KMS-11 (cell line): ENCODE measurements around the gene GRB7.

Experiments
- H2AFZ ChIP-seq: fragments of 200-600 bp; sonication (generic); 2 replicates; pipeline ENCODE4 v1.6.1; 2016; ENCODE audit warnings: antibody characterized with exemption, mixed run types, low read depth
- H3K27ac ChIP-seq: fragments of 200-600 bp; sonication (generic); 2 replicates; pipeline ENCODE4 v1.6.1; 2016; ENCODE audit warnings: mild to moderate bottlenecking, mixed run types
- H3K27me3 ChIP-seq: fragments of 200-600 bp; sonication (generic); 2 replicates; pipeline ENCODE4 v1.6.1; 2017; ENCODE audit warnings: mild to moderate bottlenecking, low read depth, mixed run types, moderate library complexity; ENCODE audit not compliant: insufficient read depth
- H3K36me3 ChIP-seq: fragments of 200-600 bp; sonication (generic); 2 replicates; pipeline ENCODE4 v1.6.1; 2017; ENCODE audit warnings: mild to moderate bottlenecking, mixed run types; ENCODE audit not compliant: insufficient read depth
- H3K4me1 ChIP-seq: fragments of 200-600 bp; sonication (generic); 2 replicates; pipeline ENCODE4 v1.6.1; 2016; ENCODE audit warnings: mild to moderate bottlenecking, low read depth, mixed run types; ENCODE audit not compliant: poor library complexity, severe bottlenecking
- H3K4me2 ChIP-seq: fragments of 200-600 bp; sonication (generic); 2 replicates; pipeline ENCODE4 v1.7.0; 2016; ENCODE audit warnings: mild to moderate bottlenecking, mixed run types
- H3K4me3 ChIP-seq: fragments of 200-600 bp; sonication (generic); IDR thresholded peaks from 2 replicates; pipeline ENCODE4 v1.6.1; 2017; ENCODE audit warnings: low read depth, low read length, mixed read lengths; ENCODE audit not compliant: insufficient read depth
- H3K79me2 ChIP-seq: fragments of 200-600 bp; sonication (generic); 2 replicates; pipeline ENCODE4 v1.6.1; 2016; ENCODE audit warnings: low read depth, mixed run types; ENCODE audit not compliant: insufficient read depth
- H3K9ac ChIP-seq: fragments of 200-600 bp; sonication (generic); 2 replicates; pipeline ENCODE4 v1.6.1; 2016; ENCODE audit warnings: mild to moderate bottlenecking, mixed run types
- H4K20me1 ChIP-seq: fragments of 200-600 bp; sonication (generic); 2 replicates; pipeline ENCODE4 v1.6.1; 2016; ENCODE audit warnings: mild to moderate bottlenecking, mixed run types; ENCODE audit not compliant: insufficient read depth
- TF ChIP-seq, protein P1 (sequence below): fragments of 200-600 bp; sonication (generic); conservative IDR thresholded peaks from 2 replicates; pipeline ENCODE4 v1.6.1; 2017; ENCODE audit warnings: low read depth, mild to moderate bottlenecking, antibody characterized with exemption, low read length, moderate library complexity, mixed read lengths

GRB7 gene

DNA sequence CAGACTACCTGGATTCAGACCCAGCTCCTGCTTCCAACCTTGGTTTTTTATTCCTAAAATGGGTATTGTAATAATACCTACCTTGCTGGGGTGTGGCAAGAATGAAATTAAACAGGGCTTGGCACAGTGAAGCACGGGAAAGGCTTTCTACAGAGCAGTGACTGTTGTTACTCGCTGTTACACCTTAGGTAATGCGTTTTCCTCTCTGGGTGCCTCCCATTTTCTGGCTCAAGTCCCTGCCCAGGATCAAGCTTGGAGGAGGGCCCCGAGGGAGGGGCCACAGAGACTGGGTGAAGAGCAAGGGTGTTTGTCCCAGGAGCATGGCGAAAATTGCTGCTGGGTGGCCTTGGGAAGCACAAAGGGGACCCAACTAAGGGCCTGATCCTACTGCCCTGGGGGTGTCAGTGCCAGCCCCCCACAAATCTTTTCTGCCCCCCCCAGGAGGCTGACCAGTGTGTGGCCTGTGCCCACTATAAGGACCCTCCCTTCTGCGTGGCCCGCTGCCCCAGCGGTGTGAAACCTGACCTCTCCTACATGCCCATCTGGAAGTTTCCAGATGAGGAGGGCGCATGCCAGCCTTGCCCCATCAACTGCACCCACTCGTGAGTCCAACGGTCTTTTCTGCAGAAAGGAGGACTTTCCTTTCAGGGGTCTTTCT, 20.7 kb upstream of the GRB7 start:
- H3K36me3 ChIP-seq: no peaks in the 10 kb centered on the region
- no peak overlapping the region for H3K27ac ChIP-seq
- no peak overlapping the region for H3K4me3 ChIP-seq
- H3K4me2 ChIP-seq: no peak overlapping the region
- TF ChIP-seq, protein P1, sequence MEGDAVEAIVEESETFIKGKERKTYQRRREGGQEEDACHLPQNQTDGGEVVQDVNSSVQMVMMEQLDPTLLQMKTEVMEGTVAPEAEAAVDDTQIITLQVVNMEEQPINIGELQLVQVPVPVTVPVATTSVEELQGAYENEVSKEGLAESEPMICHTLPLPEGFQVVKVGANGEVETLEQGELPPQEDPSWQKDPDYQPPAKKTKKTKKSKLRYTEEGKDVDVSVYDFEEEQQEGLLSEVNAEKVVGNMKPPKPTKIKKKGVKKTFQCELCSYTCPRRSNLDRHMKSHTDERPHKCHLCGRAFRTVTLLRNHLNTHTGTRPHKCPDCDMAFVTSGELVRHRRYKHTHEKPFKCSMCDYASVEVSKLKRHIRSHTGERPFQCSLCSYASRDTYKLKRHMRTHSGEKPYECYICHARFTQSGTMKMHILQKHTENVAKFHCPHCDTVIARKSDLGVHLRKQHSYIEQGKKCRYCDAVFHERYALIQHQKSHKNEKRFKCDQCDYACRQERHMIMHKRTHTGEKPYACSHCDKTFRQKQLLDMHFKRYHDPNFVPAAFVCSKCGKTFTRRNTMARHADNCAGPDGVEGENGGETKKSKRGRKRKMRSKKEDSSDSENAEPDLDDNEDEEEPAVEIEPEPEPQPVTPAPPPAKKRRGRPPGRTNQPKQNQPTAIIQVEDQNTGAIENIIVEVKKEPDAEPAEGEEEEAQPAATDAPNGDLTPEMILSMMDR: no peak
- no peak overlapping the region for H2AFZ ChIP-seq
- H3K4me1 ChIP-seq: no peaks in the 10 kb centered on the region
- no peaks in the 10 kb centered on the region for H4K20me1 ChIP-seq
- no peak overlapping the region for H3K9ac ChIP-seq
- no peaks in the 10 kb centered on the region for H3K79me2 ChIP-seq
- H3K27me3 ChIP-seq: no peaks in the 10 kb centered on the region

DNA sequence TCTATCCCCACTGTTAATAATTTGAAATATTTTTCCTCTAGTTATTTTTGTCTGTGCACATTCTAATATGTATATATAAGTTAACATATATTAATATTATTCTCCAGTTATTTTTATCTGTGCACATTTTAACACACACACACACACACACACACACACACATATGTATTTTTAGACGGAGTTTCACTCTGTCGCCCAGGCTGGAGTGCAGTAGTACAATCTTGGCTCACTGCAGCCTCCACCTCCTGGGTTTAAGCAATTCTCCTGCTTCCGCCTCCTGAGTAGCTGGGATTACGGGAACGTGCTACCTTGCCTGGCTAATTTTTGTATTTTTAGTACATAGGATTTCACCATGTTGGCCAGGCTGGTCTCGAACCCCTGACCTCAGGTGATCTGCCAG, 20.1 kb upstream of the GRB7 start:
- no peak overlapping the region for H3K4me2 ChIP-seq
- H3K4me3 ChIP-seq: no peak overlapping the region
- H3K4me1 ChIP-seq: no peaks in the 10 kb centered on the region
- no peaks in the 10 kb centered on the region for H3K36me3 ChIP-seq
- H3K79me2 ChIP-seq: no peaks in the 10 kb centered on the region
- H3K27ac ChIP-seq: no peak overlapping the region
- H3K9ac ChIP-seq: no peak overlapping the region
- no peak overlapping the region for H2AFZ ChIP-seq
- no peaks in the 10 kb centered on the region for H3K27me3 ChIP-seq
- TF ChIP-seq, protein P1: no peak
- no peaks in the 10 kb centered on the region for H4K20me1 ChIP-seq

DNA sequence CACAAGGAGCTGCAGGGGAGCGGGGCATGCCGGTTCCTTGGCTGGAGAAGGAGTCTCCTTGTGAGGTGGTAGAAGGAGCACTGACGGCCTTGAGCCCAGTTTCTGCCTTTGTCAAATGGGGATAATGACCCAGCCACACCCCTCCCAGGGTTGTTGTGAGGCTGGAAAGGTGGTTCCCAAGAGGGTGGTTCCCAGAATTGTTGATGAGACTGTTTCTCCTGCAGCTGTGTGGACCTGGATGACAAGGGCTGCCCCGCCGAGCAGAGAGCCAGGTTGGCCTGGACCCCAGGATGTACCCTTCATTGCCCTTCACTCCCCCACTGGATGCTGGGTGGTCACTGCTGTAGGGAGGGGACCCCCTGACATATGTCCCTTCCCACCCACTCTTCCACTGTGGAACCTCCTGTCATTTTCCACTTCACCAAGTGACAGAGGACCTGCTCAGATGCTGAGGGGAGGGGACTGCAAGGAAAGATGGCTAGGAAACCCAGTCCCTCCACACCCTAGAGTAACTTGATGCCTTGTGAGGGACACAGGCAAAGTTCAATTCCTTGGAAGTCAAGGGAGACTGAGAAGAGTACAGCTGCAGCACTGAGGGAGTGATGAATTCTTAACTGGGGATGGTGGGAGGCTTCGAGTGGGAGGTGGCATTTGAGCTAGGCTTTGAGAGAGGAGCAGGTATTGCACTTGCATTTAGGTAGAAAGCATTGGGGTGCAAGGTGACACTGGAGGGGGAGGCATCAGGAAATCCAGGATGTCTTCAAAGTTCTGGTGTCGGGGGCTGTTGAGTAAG, 18.0 kb upstream of the GRB7 start:
- Histone ChIP-seq H2AFZ (no peak overlapping the region), H3K27ac (no peak overlapping the region), H3K79me2 (no peaks in the 10 kb centered on the region), H3K27me3 (no peaks in the 10 kb centered on the region), H3K36me3 (no peaks in the 10 kb centered on the region), H3K9ac (no peak overlapping the region), H4K20me1 (no peaks in the 10 kb centered on the region), H3K4me1 (no peaks in the 10 kb centered on the region), H3K4me3 (no peak overlapping the region), H3K4me2 (no peak overlapping the region)
- TF ChIP-seq, protein P1: no peak

DNA sequence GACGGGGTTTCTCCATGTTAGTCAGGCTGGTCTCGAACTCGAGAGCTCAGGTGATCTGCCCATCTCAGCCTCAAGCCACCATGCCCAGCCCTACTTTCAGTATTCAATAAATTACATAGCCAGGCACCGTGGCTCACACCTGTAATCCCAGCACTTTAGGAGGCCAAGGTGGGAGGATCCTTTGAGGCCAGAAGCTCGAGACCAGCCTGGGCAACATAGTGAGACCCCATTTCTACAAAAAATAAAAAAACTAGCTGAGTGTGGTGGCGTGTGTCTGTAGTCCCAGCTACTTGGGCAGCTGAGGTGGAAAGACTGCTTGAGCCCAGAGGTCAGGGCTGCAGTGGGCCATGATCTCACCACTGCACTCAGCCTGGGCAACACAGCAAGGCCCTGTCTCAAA, 15.6 kb upstream of the GRB7 start:
- TF ChIP-seq, protein P1: no peak
- Histone ChIP-seq H2AFZ (no peak overlapping the region), H3K79me2 (no peaks in the 10 kb centered on the region), H3K27me3 (no peaks in the 10 kb centered on the region), H3K4me3 (no peak overlapping the region), H3K4me1 (no peaks in the 10 kb centered on the region), H4K20me1 (no peaks in the 10 kb centered on the region), H3K36me3 (no peaks in the 10 kb centered on the region), H3K9ac (no peak overlapping the region), H3K4me2 (no peak overlapping the region), H3K27ac (no peak overlapping the region)
